MM.1S (cell line): ENCODE measurements around the gene RBBP6.

ENCODE experiments used
- DNase-seq: peaks from one replicate; pipeline ENCODE4 v3.0.0-alpha.2; 2015
- H2AFZ ChIP-seq: fragments of 300-600 bp; sonication (generic); 2 replicates; pipeline ENCODE4 v1.6.0; 2016; ENCODE audit warnings: antibody characterized with exemption, low read length
- H3F3A ChIP-seq: fragments of 300-600 bp; sonication (generic); 2 replicates; pipeline ENCODE4 v1.6.1; 2016; ENCODE audit warnings: mild to moderate bottlenecking, antibody characterized with exemption, low read length, moderate library complexity, mixed read lengths; ENCODE audit not compliant: insufficient read depth
- H3K27ac ChIP-seq: fragments of 300-600 bp; sonication (generic); 2 replicates; pipeline ENCODE4 v1.5.1; 2016; ENCODE audit warnings: mild to moderate bottlenecking, low read length
- H3K27me3 ChIP-seq: fragments of 300-600 bp; sonication (generic); replicated peaks from 2 replicates; pipeline ENCODE4 v1.6.0; 2016; ENCODE audit warnings: low read length; ENCODE audit not compliant: insufficient read depth
- H3K36me3 ChIP-seq: fragments of 300-600 bp; sonication (generic); replicated peaks from 2 replicates; pipeline ENCODE4 v1.6.1; 2016; ENCODE audit warnings: mild to moderate bottlenecking, low read length, mixed read lengths; ENCODE audit not compliant: insufficient read depth
- H3K4me1 ChIP-seq: fragments of 300-600 bp; sonication (generic); 2 replicates; pipeline ENCODE4 v1.6.1; 2016; ENCODE audit warnings: low read length, mixed read lengths
- H3K4me2 ChIP-seq: fragments of 300-600 bp; sonication (generic); 2 replicates; pipeline ENCODE4 v1.6.0; 2016; ENCODE audit warnings: low read depth, low read length
- H3K4me3 ChIP-seq: fragments of 300-600 bp; sonication (generic); 2 replicates; pipeline ENCODE4 v1.5.1; 2016; ENCODE audit warnings: low read length, mixed read lengths
- H3K79me2 ChIP-seq: fragments of 300-600 bp; sonication (generic); 2 replicates; pipeline ENCODE4 v1.6.1; 2016; ENCODE audit warnings: mixed run types, low read length, mixed read lengths
- H3K9ac ChIP-seq: fragments of 300-600 bp; sonication (generic); 2 replicates; pipeline ENCODE4 v1.6.1; 2016; ENCODE audit warnings: low read length, mixed read lengths
- H3K9me2 ChIP-seq: fragments of 300-600 bp; sonication (generic); replicated peaks from 2 replicates; pipeline ENCODE4 v1.6.1; 2016; ENCODE audit warnings: mild to moderate bottlenecking, low read length, mixed read lengths; ENCODE audit not compliant: insufficient read depth
- H3K9me3 ChIP-seq: fragments of 300-600 bp; sonication (generic); replicated peaks from 2 replicates; pipeline ENCODE4 v1.6.1; 2016; ENCODE audit warnings: mild to moderate bottlenecking, low read length, mixed read lengths; ENCODE audit not compliant: insufficient read depth
- H4K20me1 ChIP-seq: fragments of 300-600 bp; sonication (generic); 2 replicates; pipeline ENCODE4 v1.6.1; 2016; ENCODE audit warnings: mild to moderate bottlenecking, low read length, moderate library complexity, mixed read lengths; ENCODE audit not compliant: insufficient read depth
- CTCF ChIP-seq: fragments of 300-600 bp; sonication (generic); IDR thresholded peaks from 2 replicates; pipeline ENCODE4 v1.5.1; 2016; ENCODE audit warnings: antibody characterized with exemption, low read length, mixed read lengths
- EZH2 ChIP-seq: fragments of 300-600 bp; sonication (generic); optimal IDR thresholded peaks from 2 replicates; pipeline ENCODE3; 2017; ENCODE audit warnings: low read depth, mild to moderate bottlenecking, antibody characterized with exemption, low read length, mixed read lengths
- EZH2phosphoT487 ChIP-seq: fragments of 300-600 bp; sonication (generic); IDR thresholded peaks from 2 replicates; pipeline ENCODE4 v1.6.1; 2018; ENCODE audit warnings: antibody characterized with exemption, low read length

Gene RBBP6

GRCh38 chr16:24504472-24505345 is 34.7 kb upstream of the RBBP6 start:
- Histone ChIP-seq H3K27me3 (no peaks in the 10 kb centered on the region), H3K27ac (no peak overlapping the region), H3F3A (no peaks in the 10 kb centered on the region), H3K79me2 (no peaks in the 10 kb centered on the region), H3K4me2 (no peak overlapping the region), H3K4me1 (no peaks in the 10 kb centered on the region), H3K9me2 (no peaks in the 10 kb centered on the region), H3K9ac (no peak overlapping the region), H2AFZ (peak overlapping the region; percentile 30; the same call in 1 of the 2 replicates), H3K4me3 (no peak overlapping the region), H3K36me3 (no peaks in the 10 kb centered on the region), H3K9me3 (no peaks in the 10 kb centered on the region), H4K20me1 (no peaks in the 10 kb centered on the region)
- peak; percentile 68 for DNase-seq
- TF ChIP-seq EZH2phosphoT487 (no peak), EZH2 (no peak), CTCF (peak; percentile 74)

GRCh38 chr16:24505959-24506358 is 33.4 kb upstream of the RBBP6 start:
- no peaks in the 10 kb centered on the region for H3K9me2 ChIP-seq
- H3K79me2 ChIP-seq: no peaks in the 10 kb centered on the region
- H3K27me3 ChIP-seq: no peaks in the 10 kb centered on the region
- H3F3A ChIP-seq: no peaks in the 10 kb centered on the region
- no peak for TF ChIP-seq CTCF
- TF ChIP-seq EZH2phosphoT487: no peak
- no peak for TF ChIP-seq EZH2
- H3K36me3 ChIP-seq: no peaks in the 10 kb centered on the region
- no peaks in the 10 kb centered on the region for H3K9me3 ChIP-seq
- no peak overlapping the region for H3K4me2 ChIP-seq
- H4K20me1 ChIP-seq: no peaks in the 10 kb centered on the region
- no peak overlapping the region for H2AFZ ChIP-seq
- no peak overlapping the region for H3K9ac ChIP-seq
- H3K4me3 ChIP-seq: no peak overlapping the region
- H3K27ac ChIP-seq: no peak overlapping the region
- DNase-seq: no peak
- no peaks in the 10 kb centered on the region for H3K4me1 ChIP-seq

DNA sequence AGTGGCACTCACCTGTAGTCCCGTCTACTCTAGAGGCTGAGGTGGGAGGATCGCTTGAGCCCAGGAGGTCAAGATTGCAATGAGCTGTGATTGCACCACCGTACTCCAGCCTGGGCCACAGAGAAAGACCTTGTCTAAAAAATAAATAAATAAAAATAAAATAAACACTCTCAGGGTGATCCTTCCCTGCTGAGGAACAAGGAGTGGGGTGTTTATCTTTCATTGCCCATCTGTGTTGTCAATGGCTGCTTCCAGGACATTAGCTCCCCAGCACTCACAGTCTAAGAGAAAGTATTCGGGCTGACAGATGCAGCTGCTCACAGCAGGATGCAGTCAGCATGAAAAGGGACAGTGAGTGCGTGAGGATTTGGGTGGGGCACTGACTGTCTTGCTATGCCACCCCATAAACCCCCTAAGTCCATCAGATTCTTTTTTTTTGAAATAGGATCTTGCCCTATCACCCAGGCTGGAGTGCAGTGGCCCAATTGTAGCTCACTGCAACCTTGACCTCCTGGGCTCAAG is 31.3 kb upstream of the RBBP6 start:
- no peak for DNase-seq
- TF ChIP-seq EZH2phosphoT487: no peak
- no peak for TF ChIP-seq EZH2
- no peak for TF ChIP-seq CTCF
- Histone ChIP-seq H4K20me1 (no peaks in the 10 kb centered on the region), H3K27ac (no peak overlapping the region), H3K4me2 (no peak overlapping the region), H3K4me1 (no peaks in the 10 kb centered on the region), H3K9me2 (no peaks in the 10 kb centered on the region), H3F3A (no peaks in the 10 kb centered on the region), H3K79me2 (no peaks in the 10 kb centered on the region), H3K27me3 (no peaks in the 10 kb centered on the region), H3K36me3 (no peaks in the 10 kb centered on the region), H3K9ac (no peak overlapping the region), H3K4me3 (no peak overlapping the region), H2AFZ (no peak overlapping the region), H3K9me3 (no peaks in the 10 kb centered on the region)
